ENCODE data around the gene GAGE2A.
"Not testable (repeated sequence)": the region's sequence is repeated elsewhere in the genome, so short reads cannot be mapped to it uniquely, and the experiment has no call there.

DNA sequence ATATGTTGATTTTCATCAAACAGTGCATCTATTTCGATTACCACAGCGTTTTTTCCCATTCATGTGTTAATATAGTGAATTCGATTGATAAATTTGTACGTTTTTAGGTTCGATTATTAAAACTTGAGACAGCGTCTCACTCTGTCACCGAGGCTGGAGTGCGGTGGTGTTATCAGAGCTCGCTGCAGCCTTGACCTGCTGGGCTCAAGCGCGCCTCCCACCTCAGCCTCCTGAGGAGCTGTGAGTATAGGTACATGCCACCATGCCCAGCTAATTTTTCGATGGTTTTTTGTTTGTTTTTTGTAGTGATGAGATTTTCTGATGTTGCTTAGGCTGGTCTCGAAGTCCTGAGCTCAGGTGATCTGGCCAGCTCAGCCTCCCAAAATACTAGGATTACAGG is 20.1 kb upstream of the GAGE2A start:
- TF ChIP-seq, protein P1, sequence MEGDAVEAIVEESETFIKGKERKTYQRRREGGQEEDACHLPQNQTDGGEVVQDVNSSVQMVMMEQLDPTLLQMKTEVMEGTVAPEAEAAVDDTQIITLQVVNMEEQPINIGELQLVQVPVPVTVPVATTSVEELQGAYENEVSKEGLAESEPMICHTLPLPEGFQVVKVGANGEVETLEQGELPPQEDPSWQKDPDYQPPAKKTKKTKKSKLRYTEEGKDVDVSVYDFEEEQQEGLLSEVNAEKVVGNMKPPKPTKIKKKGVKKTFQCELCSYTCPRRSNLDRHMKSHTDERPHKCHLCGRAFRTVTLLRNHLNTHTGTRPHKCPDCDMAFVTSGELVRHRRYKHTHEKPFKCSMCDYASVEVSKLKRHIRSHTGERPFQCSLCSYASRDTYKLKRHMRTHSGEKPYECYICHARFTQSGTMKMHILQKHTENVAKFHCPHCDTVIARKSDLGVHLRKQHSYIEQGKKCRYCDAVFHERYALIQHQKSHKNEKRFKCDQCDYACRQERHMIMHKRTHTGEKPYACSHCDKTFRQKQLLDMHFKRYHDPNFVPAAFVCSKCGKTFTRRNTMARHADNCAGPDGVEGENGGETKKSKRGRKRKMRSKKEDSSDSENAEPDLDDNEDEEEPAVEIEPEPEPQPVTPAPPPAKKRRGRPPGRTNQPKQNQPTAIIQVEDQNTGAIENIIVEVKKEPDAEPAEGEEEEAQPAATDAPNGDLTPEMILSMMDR (conservative IDR thresholded peaks at IDR 0.05; ENCODE audit: low read length): not testable (repeated sequence)
- TF ChIP-seq EZH2phosphoT487 (IDR thresholded peaks at IDR 0.05; ENCODE audit: borderline replicate concordance): not testable (repeated sequence)

Measured in Loucy (cell line).